ENCODE data around the gene SLC39A7. TPM values are rescaled to one million over a fixed set of nuclear protein-coding genes. Genes with fewer than 3 reads are reported as not detected.
A peak's percentile ranks its signal among the peaks of the same experiment; 100 is the strongest.

The SLC39A7 gene
- total RNA-seq, 4 donors from 2014 or later: 21.9 to 45.4 (median 26.2) TPM

DNA sequence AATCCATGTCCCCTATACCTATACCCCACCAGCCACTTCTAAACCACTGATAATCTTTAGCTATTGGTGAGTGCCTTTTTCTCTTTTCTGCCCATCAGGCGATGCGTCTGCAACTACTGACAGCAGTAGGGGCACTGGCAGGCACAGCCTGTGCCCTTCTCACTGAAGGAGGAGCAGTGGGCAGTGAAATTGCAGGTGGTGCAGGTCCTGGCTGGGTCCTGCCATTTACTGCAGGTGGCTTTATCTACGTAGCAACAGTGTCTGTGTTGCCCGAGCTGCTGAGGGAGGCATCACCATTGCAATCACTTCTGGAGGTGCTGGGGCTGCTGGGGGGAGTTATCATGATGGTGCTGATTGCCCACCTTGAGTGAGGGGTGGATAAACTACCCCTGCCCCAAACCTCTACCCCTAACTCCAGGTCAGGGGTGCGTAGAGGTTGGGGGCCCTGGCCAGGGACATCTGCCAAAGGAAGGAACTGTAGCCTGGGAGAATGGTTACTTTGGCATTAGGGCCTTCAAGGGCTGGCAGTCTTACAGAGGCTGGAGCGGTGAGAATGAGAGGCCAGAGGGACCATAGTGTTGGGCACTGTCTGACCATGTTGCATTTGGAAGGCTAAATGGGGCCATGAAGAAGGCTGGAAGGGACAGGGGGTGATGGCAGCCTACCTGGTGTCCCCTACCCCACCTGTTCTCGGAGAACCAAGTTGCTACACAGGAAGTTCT, 2.9 kb downstream of the SLC39A7 start:
- intact Hi-C loops (cut with DNase I; ENCODE audit: low total_unique reads) (loop anchor here (5.0 kb wide), 3 partner anchors 214 to 1076 kb away; partner anchors contain the start of genes ATF6B and CUTA), in situ Hi-C loops (cut with MboI; ENCODE audit: low sequenced_read_pairs in 4 of 4) (no loop called here)
- Histone ChIP-seq H3K4me1 (peaks cover 39 to 53% of the 10 kb centered on the region in 2 donors), H3K27me3 (no peaks in the 10 kb centered on the region), H3K4me3 (peak overlapping the region in 1 of 4 donors; percentile 70), H3K27ac (peak overlapping the region in 3 of 4 donors; percentile 82 to 89 (median 83)), H3K9me3 (no peaks in the 10 kb centered on the region), H3K36me3 (peaks cover 0 to 23% of the 10 kb centered on the region in 2 donors)
- no peak for DNase-seq
- TF ChIP-seq, protein P1, sequence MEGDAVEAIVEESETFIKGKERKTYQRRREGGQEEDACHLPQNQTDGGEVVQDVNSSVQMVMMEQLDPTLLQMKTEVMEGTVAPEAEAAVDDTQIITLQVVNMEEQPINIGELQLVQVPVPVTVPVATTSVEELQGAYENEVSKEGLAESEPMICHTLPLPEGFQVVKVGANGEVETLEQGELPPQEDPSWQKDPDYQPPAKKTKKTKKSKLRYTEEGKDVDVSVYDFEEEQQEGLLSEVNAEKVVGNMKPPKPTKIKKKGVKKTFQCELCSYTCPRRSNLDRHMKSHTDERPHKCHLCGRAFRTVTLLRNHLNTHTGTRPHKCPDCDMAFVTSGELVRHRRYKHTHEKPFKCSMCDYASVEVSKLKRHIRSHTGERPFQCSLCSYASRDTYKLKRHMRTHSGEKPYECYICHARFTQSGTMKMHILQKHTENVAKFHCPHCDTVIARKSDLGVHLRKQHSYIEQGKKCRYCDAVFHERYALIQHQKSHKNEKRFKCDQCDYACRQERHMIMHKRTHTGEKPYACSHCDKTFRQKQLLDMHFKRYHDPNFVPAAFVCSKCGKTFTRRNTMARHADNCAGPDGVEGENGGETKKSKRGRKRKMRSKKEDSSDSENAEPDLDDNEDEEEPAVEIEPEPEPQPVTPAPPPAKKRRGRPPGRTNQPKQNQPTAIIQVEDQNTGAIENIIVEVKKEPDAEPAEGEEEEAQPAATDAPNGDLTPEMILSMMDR (IDR thresholded peaks at IDR 0.05 in 4 of 5, conservative IDR thresholded peaks at IDR 0.05 in 1 of 5): no peak
- TF ChIP-seq POLR2A (IDR thresholded peaks at IDR 0.05): no peak
- ATAC-seq: no peak

DNA sequence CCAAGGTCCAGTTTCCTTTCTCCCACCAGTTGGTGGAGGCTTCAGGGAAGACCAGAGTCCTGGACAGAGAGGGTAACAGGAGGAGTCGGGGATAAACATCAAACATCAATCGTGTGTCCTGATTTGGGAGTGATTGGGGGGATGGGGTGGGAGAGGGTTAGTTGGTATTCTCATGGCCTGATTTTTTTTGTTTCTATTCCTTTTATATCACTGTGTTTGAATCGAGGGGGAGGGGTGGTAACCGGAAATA, 3.4 kb downstream of the SLC39A7 start:
- Histone ChIP-seq H3K27me3 (no peaks in the 10 kb centered on the region), H3K27ac (peak overlapping the region; percentile 75 to 89 (median 82)), H3K4me3 (peak overlapping the region; percentile 70 to 91 (median 82)), H3K4me1 (peaks cover 35 to 53% of the 10 kb centered on the region in 2 donors), H3K9me3 (no peaks in the 10 kb centered on the region), H3K36me3 (peaks cover 0 to 23% of the 10 kb centered on the region in 2 donors)
- DNase-seq: no peak
- in situ Hi-C loops (cut with MboI; ENCODE audit: low sequenced_read_pairs in 4 of 4): no loop called here
- intact Hi-C loops (cut with DNase I; ENCODE audit: low total_unique reads): loop anchor here (5.0 kb wide), 3 partner anchors 213 to 1077 kb away; partner anchors contain the start of genes ATF6B and CUTA
- ATAC-seq: no peak
- TF ChIP-seq, protein P1 (IDR thresholded peaks at IDR 0.05 in 4 of 5, conservative IDR thresholded peaks at IDR 0.05 in 1 of 5): no peak
- TF ChIP-seq POLR2A (IDR thresholded peaks at IDR 0.05): no peak

DNA sequence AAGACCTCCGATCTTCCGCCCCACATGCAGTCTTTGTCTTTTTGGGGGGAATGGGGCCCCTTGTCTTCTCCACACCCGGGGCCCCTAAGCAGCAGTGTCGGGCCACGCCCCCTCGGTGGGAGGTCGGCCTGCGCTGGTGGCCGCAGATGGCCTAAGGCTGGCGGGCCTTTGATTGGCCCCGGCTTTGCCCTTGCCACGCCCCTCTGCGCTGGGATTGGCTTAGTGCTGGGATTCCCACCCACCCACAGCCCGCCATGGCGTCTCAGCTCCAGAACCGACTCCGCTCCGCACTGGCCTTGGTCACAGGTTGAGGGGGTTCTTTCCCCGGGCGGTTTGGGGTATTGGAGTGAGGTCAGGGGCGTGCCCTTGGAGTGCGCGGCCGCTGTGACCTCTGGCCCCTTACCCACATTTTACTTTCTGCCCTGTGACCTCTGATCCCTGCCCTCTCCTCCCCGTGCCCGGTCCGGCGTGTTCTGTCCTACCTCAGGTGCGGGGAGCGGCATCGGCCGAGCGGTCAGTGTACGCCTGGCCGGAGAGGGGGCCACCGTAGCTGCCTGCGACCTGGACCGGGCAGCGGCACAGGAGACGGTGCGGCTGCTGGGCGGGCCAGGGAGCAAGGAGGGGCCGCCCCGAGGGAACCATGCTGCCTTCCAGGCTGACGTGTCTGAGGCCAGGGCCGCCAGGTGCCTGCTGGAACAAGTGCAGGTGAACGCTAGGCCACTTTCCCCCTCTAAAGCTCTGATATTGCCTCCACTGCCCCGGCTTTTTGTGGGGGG, 3.9 kb downstream of the SLC39A7 start, which contains the start of gene HSD17B8:
Gene HSD17B8 (plus strand): TSS at position 241 of the 776 bp plus-strand sequence. CDS start 14 bp downstream, at position 255.
- no peaks in the 10 kb centered on the region for H3K9me3 ChIP-seq
- H3K27ac ChIP-seq: peak within 1 kb of the TSS; percentile 75 to 89 (median 82)
- ATAC-seq (peak; percentile 46 to 52), DNase-seq (peak; percentile 92 to 94)
- peaks cover 30 to 48% of the 10 kb centered on the region in 2 donors for H3K4me1 ChIP-seq
- H3K36me3 ChIP-seq: peaks cover 0 to 25% of the 10 kb centered on the region in 2 donors
- H3K27me3 ChIP-seq: no peaks in the 10 kb centered on the region
- TF ChIP-seq, protein P1 (IDR thresholded peaks at IDR 0.05 in 4 of 5, conservative IDR thresholded peaks at IDR 0.05 in 1 of 5): no peak
- peak; percentile 34 to 35 for TF ChIP-seq POLR2A (IDR thresholded peaks at IDR 0.05)
- in situ Hi-C loops (cut with MboI; ENCODE audit: low sequenced_read_pairs in 4 of 4) (no loop called here), intact Hi-C loops (cut with DNase I; ENCODE audit: low total_unique reads) (loop anchor here (5.0 kb wide), 3 partner anchors 213 to 1077 kb away; partner anchors contain the start of genes ATF6B and CUTA)
- H3K4me3 ChIP-seq: peak within 1 kb of the TSS; percentile 70 to 91 (median 82)

DNA sequence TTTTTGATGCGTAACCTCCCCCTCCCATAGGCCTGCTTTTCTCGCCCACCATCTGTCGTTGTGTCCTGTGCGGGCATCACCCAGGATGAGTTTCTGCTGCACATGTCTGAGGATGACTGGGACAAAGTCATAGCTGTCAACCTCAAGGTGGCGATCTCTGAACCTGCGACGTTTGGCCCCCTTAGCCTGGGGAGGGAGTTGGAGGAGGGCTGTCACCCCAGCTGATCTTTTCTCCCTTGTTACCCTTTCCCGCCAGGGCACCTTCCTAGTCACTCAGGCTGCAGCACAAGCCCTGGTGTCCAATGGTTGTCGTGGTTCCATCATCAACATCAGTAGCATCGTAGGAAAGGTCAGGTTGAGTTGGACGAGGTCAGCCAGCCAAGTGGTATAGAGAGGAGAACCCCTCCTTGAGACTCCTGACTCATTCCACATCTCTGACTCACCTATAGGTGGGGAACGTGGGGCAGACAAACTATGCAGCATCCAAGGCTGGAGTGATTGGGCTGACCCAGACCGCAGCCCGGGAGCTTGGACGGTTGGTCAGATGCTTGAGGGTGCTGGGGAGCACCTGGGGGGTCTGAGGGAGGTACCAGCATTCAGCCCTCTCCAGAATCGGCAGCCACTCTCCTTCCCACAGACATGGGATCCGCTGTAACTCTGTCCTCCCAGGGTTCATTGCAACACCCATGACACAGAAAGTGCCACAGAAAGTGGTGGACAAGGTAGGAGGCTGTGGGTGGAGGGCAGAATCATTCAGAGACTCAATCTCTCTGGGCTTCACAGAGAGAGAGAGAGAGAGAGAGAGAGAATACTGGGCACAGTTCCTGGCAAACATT, 4.7 kb downstream of the SLC39A7 start:
- no peaks in the 10 kb centered on the region for H3K27me3 ChIP-seq
- in situ Hi-C loops (cut with MboI; ENCODE audit: low sequenced_read_pairs in 4 of 4) (no loop called here), intact Hi-C loops (cut with DNase I; ENCODE audit: low total_unique reads) (no loop called here)
- TF ChIP-seq, protein P1 (IDR thresholded peaks at IDR 0.05 in 4 of 5, conservative IDR thresholded peaks at IDR 0.05 in 1 of 5): no peak
- TF ChIP-seq POLR2A (IDR thresholded peaks at IDR 0.05): no peak
- peaks cover 0 to 33% of the 10 kb centered on the region in 2 donors for H3K36me3 ChIP-seq
- H3K9me3 ChIP-seq: no peaks in the 10 kb centered on the region
- H3K27ac ChIP-seq: peak overlapping the region; percentile 75 to 89 (median 82)
- ATAC-seq (no peak), DNase-seq (no peak)
- peaks cover 30 to 46% of the 10 kb centered on the region in 2 donors for H3K4me1 ChIP-seq
- peak overlapping the region; percentile 70 to 91 (median 82) for H3K4me3 ChIP-seq

Data from gastrocnemius medialis (tissue), 4 donors.